ENCODE results near the gene KPNA1. TPM values are rescaled to one million over a fixed set of nuclear protein-coding genes. Genes with fewer than 3 reads are reported as not detected.

The KPNA1 gene
- total RNA-seq, 1 experiment from 2014 or later: 104 TPM

DNA sequence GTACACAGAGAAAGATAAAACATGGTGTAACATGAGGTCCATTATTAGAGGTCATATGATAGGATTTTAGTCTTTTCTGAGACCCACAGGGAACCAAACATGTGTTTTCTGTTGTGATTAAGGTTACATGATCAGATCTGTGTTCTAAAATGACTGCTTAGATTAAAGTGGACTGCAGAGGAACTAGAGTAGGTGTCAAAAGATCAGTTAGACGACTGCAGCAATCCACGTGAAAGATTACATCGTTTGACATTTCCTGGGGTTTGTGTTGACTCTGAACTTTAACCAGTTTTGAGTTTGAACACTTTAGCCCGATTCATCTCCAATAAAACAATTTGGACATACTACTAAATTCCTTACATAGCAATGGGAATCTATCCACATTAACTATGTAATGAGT is 136.8 kb downstream of the KPNA1 start:
- TF ChIP-seq, protein P1, sequence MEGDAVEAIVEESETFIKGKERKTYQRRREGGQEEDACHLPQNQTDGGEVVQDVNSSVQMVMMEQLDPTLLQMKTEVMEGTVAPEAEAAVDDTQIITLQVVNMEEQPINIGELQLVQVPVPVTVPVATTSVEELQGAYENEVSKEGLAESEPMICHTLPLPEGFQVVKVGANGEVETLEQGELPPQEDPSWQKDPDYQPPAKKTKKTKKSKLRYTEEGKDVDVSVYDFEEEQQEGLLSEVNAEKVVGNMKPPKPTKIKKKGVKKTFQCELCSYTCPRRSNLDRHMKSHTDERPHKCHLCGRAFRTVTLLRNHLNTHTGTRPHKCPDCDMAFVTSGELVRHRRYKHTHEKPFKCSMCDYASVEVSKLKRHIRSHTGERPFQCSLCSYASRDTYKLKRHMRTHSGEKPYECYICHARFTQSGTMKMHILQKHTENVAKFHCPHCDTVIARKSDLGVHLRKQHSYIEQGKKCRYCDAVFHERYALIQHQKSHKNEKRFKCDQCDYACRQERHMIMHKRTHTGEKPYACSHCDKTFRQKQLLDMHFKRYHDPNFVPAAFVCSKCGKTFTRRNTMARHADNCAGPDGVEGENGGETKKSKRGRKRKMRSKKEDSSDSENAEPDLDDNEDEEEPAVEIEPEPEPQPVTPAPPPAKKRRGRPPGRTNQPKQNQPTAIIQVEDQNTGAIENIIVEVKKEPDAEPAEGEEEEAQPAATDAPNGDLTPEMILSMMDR (IDR thresholded peaks at IDR 0.05; ENCODE audit: unreplicated experiment): no peak
- no TSS peak for BruUV-seq (replicated peaks)
- ChIA-PET CTCF (interaction anchor here (1.9 kb wide), 1 partner anchor 72 kb away, joined by 5 read pairs; no protein-coding TSS in a partner anchor), POLR2A (no interaction called here)
- intact Hi-C loops (cut with micrococcal nuclease): no loop called here
- peaks cover 16% of the 10 kb centered on the region for H3K36me3 Mint-ChIP-seq (ENCODE audit: insufficient read depth, unreplicated experiment)
- no peak overlapping the region for H3K4me3 Mint-ChIP-seq (ENCODE audit: unreplicated experiment)
- DNase-seq (ENCODE audit: unreplicated experiment): no peak
- no peaks in the 10 kb centered on the region for H3K27me3 Mint-ChIP-seq (ENCODE audit: insufficient read depth, unreplicated experiment)
- no peaks in the 10 kb centered on the region for H3K9me3 Mint-ChIP-seq (ENCODE audit: unreplicated experiment)
- peaks cover 33% of the 10 kb centered on the region for H3K4me1 Mint-ChIP-seq (ENCODE audit: insufficient read depth, unreplicated experiment)
- H3K27ac Mint-ChIP-seq (ENCODE audit: low read depth, unreplicated experiment): no peak overlapping the region

DNA sequence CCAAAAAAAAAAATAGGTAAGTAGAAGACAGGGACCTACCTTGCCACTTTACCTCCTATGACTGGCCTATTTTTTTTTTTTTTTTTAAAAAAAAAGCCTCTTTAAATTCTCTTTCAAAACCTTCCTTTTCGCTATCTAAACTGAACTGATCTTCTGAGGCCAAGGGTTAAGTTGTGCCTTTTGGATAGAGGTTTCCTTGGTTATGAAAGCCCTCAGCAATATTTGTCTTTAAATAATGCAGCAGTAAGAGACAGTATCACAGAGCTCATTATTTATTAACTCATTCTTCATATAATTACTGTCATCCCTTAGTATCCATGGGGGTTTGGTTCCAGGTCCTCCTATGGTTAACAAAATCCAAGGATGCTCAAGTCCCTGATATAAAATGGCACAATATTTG is 140.7 kb downstream of the KPNA1 start:
- Mint-ChIP-seq H3K4me3 (ENCODE audit: unreplicated experiment) (no peak overlapping the region), H3K4me1 (ENCODE audit: insufficient read depth, unreplicated experiment) (peaks cover 16% of the 10 kb centered on the region), H3K27ac (ENCODE audit: low read depth, unreplicated experiment) (no peak overlapping the region), H3K36me3 (ENCODE audit: insufficient read depth, unreplicated experiment) (peaks cover 34% of the 10 kb centered on the region), H3K27me3 (ENCODE audit: insufficient read depth, unreplicated experiment) (no peaks in the 10 kb centered on the region), H3K9me3 (ENCODE audit: unreplicated experiment) (no peaks in the 10 kb centered on the region)
- TF ChIP-seq, protein P1 (IDR thresholded peaks at IDR 0.05; ENCODE audit: unreplicated experiment): no peak
- no peak for DNase-seq (ENCODE audit: unreplicated experiment)
- ChIA-PET POLR2A (no interaction called here), CTCF (no interaction called here)
- intact Hi-C loops (cut with micrococcal nuclease): no loop called here
- no TSS peak for BruUV-seq (replicated peaks)

Other genes with a start within 250 kb of the KPNA1 start
- gene CSTA, start 189.7 kb downstream of the KPNA1 start, total RNA-seq (2022): 133 and 145 TPM in 2 replicates
- gene MIX23, start 131.7 kb downstream of the KPNA1 start, total RNA-seq (2022): 78.2 and 94.4 TPM in 2 replicates
- 50.6 and 59.1 TPM in 2 replicates for gene FAM162A, start 130.8 kb downstream of the KPNA1 start, total RNA-seq (2022)
- gene WDR5B, start 98.9 kb downstream of the KPNA1 start, total RNA-seq (2022): 10.0 and 11.0 TPM in 2 replicates
- gene PARP9, start 49.4 kb upstream of the KPNA1 start, total RNA-seq (2022): 6.3 and 11.9 TPM in 2 replicates
- gene DTX3L, start 49.4 kb upstream of the KPNA1 start, total RNA-seq (2022): 19.0 and 19.1 TPM in 2 replicates
- gene PARP15, start 62.7 kb upstream of the KPNA1 start, total RNA-seq (2022): not detected in 2 replicates
- gene PARP14, start 165.9 kb upstream of the KPNA1 start, total RNA-seq (2022): 15.5 and 23.8 TPM in 2 replicates

Data from MCF 10A (cell line).